ENCODE results near the gene NEB.

Gene NEB

GRCh38 chr2:151465771-151466170 is 268.5 kb downstream of the NEB start:
- DNase-seq = no peak

- DNase-seq = no peak
Measured at GRCh38 chr2:151459358-151459757, 274.9 kb downstream of the NEB start.

- DNase-seq = no peak
Measured at GRCh38 chr2:151439127-151439526, 295.1 kb downstream of the NEB start.

- no peak for DNase-seq
Measured at GRCh38 chr2:151438506-151438905, 295.8 kb downstream of the NEB start.

GRCh38 chr2:151437630-151438029 is 296.6 kb downstream of the NEB start:
- DNase-seq = no peak

Data from NCI-H1092 (cell line).